Peyer's patch (tissue), 4 donors: Measurements from ENCODE around the gene SMIM21.

Experiments
- CTCF ChIP-seq, 6 experiments: fragments of 450-650 bp in 4 of 6; fragments of 200-600 bp in 2 of 6; sonication (generic) in 1 of 6; IDR thresholded peaks; one replicate each; pipeline ENCODE4 v1.5.1; 2017 to 2019; ENCODE audit warnings: antibody characterized with exemption in 6 of 6, mild to moderate bottlenecking in 3 of 6, moderate library complexity in 1 of 6
- POLR2A ChIP-seq, 2 donors: fragments of 450-650 bp; IDR thresholded peaks; one replicate each; pipeline ENCODE4 v1.5.1; 2017; ENCODE audit warnings: antibody characterized with exemption in 2 of 2, mild to moderate bottlenecking in 2 of 2, moderate library complexity in 2 of 2

GRCh38 chr18:75427603-75428002, at the start of gene SMIM21:
- TF ChIP-seq CTCF (IDR thresholded peaks at IDR 0.05) (no peak), POLR2A (IDR thresholded peaks at IDR 0.05) (no peak)
